ENCODE measurements around the gene B4GALNT2. TPM values are rescaled to one million over a fixed set of nuclear protein-coding genes. Genes with fewer than 3 reads are reported as not detected.

B4GALNT2 gene
- total RNA-seq, 4 donors from 2014 or later = 0.33 to 10.1 (median 3.9) TPM

- Histone ChIP-seq H3K4me1 (peaks cover 13 to 31% of the 10 kb centered on the region in 2 donors), H3K27me3 (no peaks in the 10 kb centered on the region), H3K27ac (no peak overlapping the region), H3K4me3 (replicated peaks in 1 of 3) (no peak overlapping the region), H3K36me3 (no peaks in the 10 kb centered on the region), H3K9me3 (no peaks in the 10 kb centered on the region)
- DNase-seq = peak; percentile 10 to 15
- no peak for TF ChIP-seq POLR2A (IDR thresholded peaks at IDR 0.05)
- no peak for TF ChIP-seq CTCF (IDR thresholded peaks at IDR 0.05)
- intact Hi-C loops (cut with DNase I) = no loop called here
- WGBS, 2 donors = 63 to 70% methylated on average over 11 of the region's 11 CpGs
Observed at GRCh38 chr17:49216953-49217650, 84.5 kb downstream of the B4GALNT2 start.

GRCh38 chr17:49217651-49218413 is 85.3 kb downstream of the B4GALNT2 start:
- DNase-seq = peak in 1 of 2 donors; percentile 30
- Histone ChIP-seq H3K4me1 (peaks cover 13 to 31% of the 10 kb centered on the region in 2 donors), H3K9me3 (no peaks in the 10 kb centered on the region), H3K36me3 (no peaks in the 10 kb centered on the region), H3K4me3 (replicated peaks in 1 of 3) (no peak overlapping the region), H3K27ac (no peak overlapping the region), H3K27me3 (no peaks in the 10 kb centered on the region)
- 67 to 72% methylated on average over 15 to 17 of the region's 17 CpGs for WGBS, 2 donors
- TF ChIP-seq CTCF (IDR thresholded peaks at IDR 0.05) = no peak
- TF ChIP-seq POLR2A (IDR thresholded peaks at IDR 0.05) = no peak
- intact Hi-C loops (cut with DNase I) = no loop called here

- intact Hi-C loops (cut with DNase I) = no loop called here
- TF ChIP-seq POLR2A (IDR thresholded peaks at IDR 0.05) = no peak
- no peak for TF ChIP-seq CTCF (IDR thresholded peaks at IDR 0.05)
- Histone ChIP-seq H3K27ac (no peak overlapping the region), H3K4me3 (replicated peaks in 1 of 3) (no peak overlapping the region), H3K9me3 (no peaks in the 10 kb centered on the region), H3K4me1 (peaks cover 19 to 37% of the 10 kb centered on the region in 2 donors), H3K27me3 (peaks cover 9% of the 10 kb centered on the region), H3K36me3 (no peaks in the 10 kb centered on the region)
- DNase-seq = no peak
- 43 to 56% methylated on average over 17 to 21 of the region's 37 CpGs for WGBS, 2 donors
Observed at GRCh38 chr17:49218941-49219913, 86.7 kb downstream of the B4GALNT2 start.

GRCh38 chr17:49219987-49220386 is 87.4 kb downstream of the B4GALNT2 start:
- H3K36me3 ChIP-seq = no peaks in the 10 kb centered on the region
- H3K27ac ChIP-seq = no peak overlapping the region
- no peaks in the 10 kb centered on the region for H3K9me3 ChIP-seq
- peaks cover 15% of the 10 kb centered on the region for H3K27me3 ChIP-seq
- H3K4me3 ChIP-seq (replicated peaks in 1 of 3) = no peak overlapping the region
- DNase-seq = no peak
- intact Hi-C loops (cut with DNase I) = loop anchor here (10.0 kb wide), 1 partner anchor 65 kb away; no protein-coding TSS in a partner anchor
- TF ChIP-seq CTCF (IDR thresholded peaks at IDR 0.05) (no peak), POLR2A (IDR thresholded peaks at IDR 0.05) (no peak)
- WGBS, 2 donors = 81 to 82% methylated on average over 12 to 15 of the region's 15 CpGs
- H3K4me1 ChIP-seq = peaks cover 19 to 39% of the 10 kb centered on the region in 2 donors

Measured in thyroid gland (tissue), 4 donors.